Adrenal gland (tissue), 12 donors: ENCODE measurements around the gene ZDHHC14. TPM values are rescaled to one million over a fixed set of nuclear protein-coding genes. Genes with fewer than 3 reads are reported as not detected.

ENCODE experiments used
- DNase-seq, 7 donors: peaks; one replicate each; pipeline ENCODE4 v3.0.0-alpha.2; 2019 to 2020
- H3K27ac ChIP-seq, 5 donors: fragments of 200-600 bp; sonication (generic) in 4 of 5; 1 replicate in 3 of 5; 2 replicates in 2 of 5; pipeline versions ENCODE4 v1.5.1 to v1.8.0; 2016 to 2020; ENCODE audit warnings: mild to moderate bottlenecking in 1 of 5
- H3K27me3 ChIP-seq: fragments of 200-600 bp; 2 replicates; pipeline ENCODE4 v1.8.0; 2021
- H3K36me3 ChIP-seq, 2 donors: fragments of 200-600 bp; replicated peaks in 1 of 2; 1 replicate in 1 of 2; 2 replicates in 1 of 2; pipeline versions ENCODE4 v1.5.1 to v1.8.0; 2018 to 2022
- H3K4me1 ChIP-seq, 2 donors: fragments of 200-600 bp; replicated peaks in 1 of 2; 1 replicate in 1 of 2; 2 replicates in 1 of 2; pipeline versions ENCODE4 v1.5.1 to v1.8.0; 2018 to 2021
- H3K4me3 ChIP-seq, 4 donors: fragments of 200-600 bp; sonication (generic) in 3 of 4; one replicate each; pipeline ENCODE4 v1.5.1; 2016 to 2018
- H3K9me3 ChIP-seq, 3 donors: fragments of 200-600 bp; sonication (generic) in 1 of 3; replicated peaks in 1 of 3; 1 replicate in 2 of 3; 2 replicates in 1 of 3; pipeline versions ENCODE4 v1.5.1 to v1.8.0; 2016 to 2021
- CTCF ChIP-seq, 6 experiments: fragments of 450-650 bp in 4 of 6; fragments of 200-600 bp in 2 of 6; sonication (generic) in 1 of 6; IDR thresholded peaks; 1 replicate in 5 of 6; 2 replicates in 1 of 6; pipeline versions ENCODE4 v1.5.1 to v1.8.0; 2016 to 2021; ENCODE audit warnings: antibody characterized with exemption in 6 of 6, mild to moderate bottlenecking in 2 of 6, moderate library complexity in 1 of 6
- POLR2A ChIP-seq, 2 donors: fragments of 450-650 bp; IDR thresholded peaks; one replicate each; pipeline ENCODE4 v1.6.1; 2017; ENCODE audit warnings: antibody characterized with exemption in 2 of 2, mild to moderate bottlenecking in 2 of 2, moderate library complexity in 1 of 2
- WGBS, 4 donors: extraction: QIAGEN DNeasy Blood & Tissue Kit in 2 of 4; methylation state at CpG; one replicate each; pipeline versions ENCODE4 v1.1.5 to v1.1.7; 2013 to 2017; 5-methylcytosine and 5-hydroxymethylcytosine counted together
- intact Hi-C, 2 donors: fragments of 100-400 bp; cut with DNase I; formaldehyde crosslinking; loops; one replicate each; pipeline versions ENCODE4 v1.14.1 to v1.15.0; 2022 to 2023
- polyA plus RNA-seq, 3 donors: library from polyadenylated mRNA; stranded (reverse); fragments of 200-250 nt in 2 of 3; fragments of 350-450 nt in 1 of 3; fragmentation: Illumina TruSeq in 1 of 3; extraction: RNeasy Lipid Tissue Mini Kit (QIAGEN cat#74804) in 1 of 3; gene quantifications; one replicate each; pipeline ENCODE4 v1.2.3, GENCODE V29; 2013 to 2014
- total RNA-seq, 9 donors: library from RNA; depleted of rRNA in 4 of 9; stranded (reverse); fragments of >200 nt in 4 of 9; fragments of 120-200 nt in 1 of 9; fragmentation: NEBNext Ultra II Directional in 1 of 9; extraction: Animal tissue kit (Norgen Biotek cat#: 25700) in 1 of 9; gene quantifications; one replicate each; pipeline versions ENCODE4 v1.1.0 to v1.2.4, GENCODE V29; 2013 to 2023
- donor health status: healthy with polysubstance abuse.
- donor health status: Bipolar disorder and iron deficiency.
- donor health status: DM: yes; HTN: yes; CAD: no.
- donor health status: DM: no; HTN: no; CAD: no.
- donor health status: DM: no; HTN: no; CAD: no.
- donor health status: DM: yes; HTN: yes; CAD: no.

Gene ZDHHC14
- total and polyA plus RNA-seq, 12 donors = 3.8 to 14.3 (median 8.8) TPM

GRCh38 chr6:157514659-157515496, 133.9 kb downstream of the ZDHHC14 start:
- 69 to 80% (median 71%) methylated on average over 17 to 19 of the region's 19 CpGs for WGBS, 4 donors
- peak; percentile 43 to 85 (median 74) for DNase-seq
- TF ChIP-seq CTCF (IDR thresholded peaks at IDR 0.05) = no peak
- TF ChIP-seq POLR2A (IDR thresholded peaks at IDR 0.05) = no peak
- Histone ChIP-seq H3K4me3 (no peak overlapping the region), H3K27ac (no peak overlapping the region), H3K36me3 (no peaks in the 10 kb centered on the region), H3K27me3 (no peaks in the 10 kb centered on the region), H3K4me1 (no peaks in the 10 kb centered on the region), H3K9me3 (no peaks in the 10 kb centered on the region)
- intact Hi-C loops = no loop called here

GRCh38 chr6:157516319-157517026, 135.5 kb downstream of the ZDHHC14 start:
- Histone ChIP-seq H3K4me3 (no peak overlapping the region), H3K9me3 (no peaks in the 10 kb centered on the region), H3K4me1 (no peaks in the 10 kb centered on the region), H3K27me3 (no peaks in the 10 kb centered on the region), H3K36me3 (no peaks in the 10 kb centered on the region), H3K27ac (no peak overlapping the region)
- 91 to 95% (median 93%) methylated on average over 9 of the region's 9 CpGs for WGBS, 4 donors
- TF ChIP-seq CTCF (IDR thresholded peaks at IDR 0.05) (no peak), POLR2A (IDR thresholded peaks at IDR 0.05) (no peak)
- no peak for DNase-seq
- intact Hi-C loops = no loop called here

GRCh38 chr6:157517601-157518359, 136.8 kb downstream of the ZDHHC14 start:
- H3K4me3 ChIP-seq = no peak overlapping the region
- no peaks in the 10 kb centered on the region for H3K36me3 ChIP-seq
- no peak for TF ChIP-seq CTCF (IDR thresholded peaks at IDR 0.05)
- no peak for TF ChIP-seq POLR2A (IDR thresholded peaks at IDR 0.05)
- H3K27ac ChIP-seq = no peak overlapping the region
- WGBS, 4 donors = 89 to 92% (median 90%) methylated on average over 15 of the region's 15 CpGs
- H3K27me3 ChIP-seq = no peaks in the 10 kb centered on the region
- DNase-seq = no peak
- H3K9me3 ChIP-seq = no peaks in the 10 kb centered on the region
- no peaks in the 10 kb centered on the region for H3K4me1 ChIP-seq
- intact Hi-C loops = no loop called here
